Measurements from ENCODE around the gene BEGAIN.

DNA sequence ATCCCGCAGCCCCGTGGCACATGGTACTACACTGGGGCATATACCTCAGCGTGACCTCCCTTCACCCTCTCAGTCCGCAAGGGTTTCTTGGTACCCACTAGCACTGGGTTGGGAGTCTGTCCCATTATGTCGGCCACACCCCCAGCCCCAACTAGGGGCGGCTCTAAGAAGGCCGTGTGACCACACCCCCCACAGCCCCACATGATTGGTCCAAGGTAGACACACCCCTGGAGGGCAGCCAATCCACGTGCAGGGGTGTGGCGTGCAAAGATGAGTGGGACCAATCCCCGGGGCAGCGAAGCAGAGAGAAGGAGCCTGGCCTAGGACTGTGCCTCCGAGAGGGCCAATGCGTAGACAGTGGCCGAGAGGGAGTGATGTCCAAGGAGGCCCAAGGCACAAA lies 34.6 kb upstream of the BEGAIN start:
- TF ChIP-seq, protein P1, sequence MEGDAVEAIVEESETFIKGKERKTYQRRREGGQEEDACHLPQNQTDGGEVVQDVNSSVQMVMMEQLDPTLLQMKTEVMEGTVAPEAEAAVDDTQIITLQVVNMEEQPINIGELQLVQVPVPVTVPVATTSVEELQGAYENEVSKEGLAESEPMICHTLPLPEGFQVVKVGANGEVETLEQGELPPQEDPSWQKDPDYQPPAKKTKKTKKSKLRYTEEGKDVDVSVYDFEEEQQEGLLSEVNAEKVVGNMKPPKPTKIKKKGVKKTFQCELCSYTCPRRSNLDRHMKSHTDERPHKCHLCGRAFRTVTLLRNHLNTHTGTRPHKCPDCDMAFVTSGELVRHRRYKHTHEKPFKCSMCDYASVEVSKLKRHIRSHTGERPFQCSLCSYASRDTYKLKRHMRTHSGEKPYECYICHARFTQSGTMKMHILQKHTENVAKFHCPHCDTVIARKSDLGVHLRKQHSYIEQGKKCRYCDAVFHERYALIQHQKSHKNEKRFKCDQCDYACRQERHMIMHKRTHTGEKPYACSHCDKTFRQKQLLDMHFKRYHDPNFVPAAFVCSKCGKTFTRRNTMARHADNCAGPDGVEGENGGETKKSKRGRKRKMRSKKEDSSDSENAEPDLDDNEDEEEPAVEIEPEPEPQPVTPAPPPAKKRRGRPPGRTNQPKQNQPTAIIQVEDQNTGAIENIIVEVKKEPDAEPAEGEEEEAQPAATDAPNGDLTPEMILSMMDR (conservative IDR thresholded peaks at IDR 0.05), result no peak
- TF ChIP-seq EZH2 (IDR thresholded peaks at IDR 0.05; ENCODE audit: low read depth), result no peak
